Left lung (tissue), 10 donors: ENCODE results near the gene EPB41L2. TPM values are rescaled to one million over a fixed set of nuclear protein-coding genes. Genes with fewer than 3 reads are reported as not detected.
A peak's percentile ranks its signal among the peaks of the same experiment; 100 is the strongest.

ENCODE experiments used
- ATAC-seq: fragments of 200-7000 bp; cut with Tn5 transposase; one replicate; pipeline ENCODE4 v1.9.1; 2020; ENCODE audit warnings: moderate library complexity
- DNase-seq, 4 donors: peaks; one replicate each; pipeline ENCODE4 v3.0.0-alpha.2; 2013 to 2020
- H3K27ac ChIP-seq, 2 donors: fragments of 200-600 bp; sonication (generic) in 1 of 2; one replicate each; pipeline versions ENCODE4 v1.5.0 to v1.8.0; 2020 to 2021
- H3K27me3 ChIP-seq, 2 donors: fragments of 200-600 bp; sonication (generic) in 1 of 2; one replicate each; pipeline versions ENCODE4 v1.5.0 to v1.8.0; 2020 to 2021
- H3K36me3 ChIP-seq, 2 donors: fragments of 200-600 bp; sonication (generic) in 1 of 2; one replicate each; pipeline versions ENCODE4 v1.5.0 to v1.8.0; 2020 to 2021
- H3K4me1 ChIP-seq, 2 donors: fragments of 200-600 bp; one replicate each; pipeline ENCODE4 v1.8.0; 2021
- H3K4me3 ChIP-seq, 2 donors: fragments of 200-600 bp; sonication (generic) in 1 of 2; one replicate each; pipeline versions ENCODE4 v1.5.0 to v1.8.0; 2020 to 2021; ENCODE audit warnings: mild to moderate bottlenecking in 1 of 2
- H3K9me3 ChIP-seq, 2 donors: fragments of 200-600 bp; sonication (generic) in 1 of 2; one replicate each; pipeline versions ENCODE4 v1.5.0 to v1.8.0; 2020 to 2021
- intact Hi-C, 2 donors: fragments of 100-400 bp; cut with DNase I; formaldehyde crosslinking; loops; one replicate each; pipeline versions ENCODE4 v1.11.2 to v1.14.2; 2022
- polyA plus RNA-seq, 6 donors: library from polyadenylated mRNA; unstranded; fragments of 120-200 nt; gene quantifications; one replicate each; pipeline ENCODE4 v1.2.1, GENCODE V29; 2013; ENCODE audit not compliant: insufficient read length in 6 of 6
- total RNA-seq, 2 donors: library from RNA; stranded (reverse); fragmentation: NEBNext Ultra II Directional; extraction: Animal tissue kit (Norgen Biotek cat#: 25700); gene quantifications; one replicate each; pipeline ENCODE4 v1.2.1, GENCODE V29; 2021
- TF ChIP-seq, protein P1 (sequence below), 2 donors: fragments of 200-600 bp; sonication (generic) in 1 of 2; IDR thresholded peaks; one replicate each; pipeline versions ENCODE4 v1.5.0 to v1.8.0; 2021; ENCODE audit warnings: antibody characterized with exemption in 2 of 2
- donor health status: DM: no; HTN: yes; CAD: no.
- donor health status: DM: no; HTN: no; CAD: no.

The EPB41L2 gene
- total and polyA plus RNA-seq, 8 donors = 91.3 to 277 (median 248) TPM

DNA sequence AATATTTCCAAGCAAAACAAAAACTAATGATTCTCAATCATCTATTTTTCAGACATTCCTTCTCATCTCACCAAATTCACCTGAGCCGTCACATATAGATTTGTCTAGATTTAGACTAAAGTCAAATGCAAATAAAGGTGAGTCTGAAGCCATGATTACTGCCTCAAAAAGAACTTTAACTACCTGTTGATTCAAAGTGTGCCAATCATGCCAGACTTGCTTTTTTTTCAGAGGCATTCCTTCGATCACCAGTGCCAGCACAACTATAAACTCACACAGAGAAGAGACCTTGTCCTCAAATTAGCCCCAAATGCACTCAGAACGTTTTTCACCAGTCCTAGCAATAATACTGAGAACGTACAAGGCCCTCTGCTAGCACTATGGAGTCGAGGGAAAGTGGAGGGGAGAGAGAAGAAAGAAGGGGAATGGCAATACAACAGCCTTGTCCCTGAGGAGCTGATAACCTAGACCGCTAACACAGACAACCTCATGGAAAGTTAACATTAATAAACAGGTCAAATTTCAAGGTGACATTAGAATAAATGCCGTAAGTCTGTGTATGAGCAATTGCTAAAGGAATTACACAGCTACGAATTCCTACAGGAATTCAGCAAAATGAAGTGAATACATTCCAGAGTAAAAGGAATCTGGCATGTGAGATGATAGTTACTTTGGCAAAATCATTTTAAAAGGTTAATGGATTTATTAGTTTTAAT is 60.9 kb downstream of the EPB41L2 start:
- intact Hi-C loops = no loop called here

GRCh38 chr6:131001111-131001736 is 61.8 kb downstream of the EPB41L2 start:
- H3K27me3 ChIP-seq = no peaks in the 10 kb centered on the region
- ATAC-seq = no peak
- no peak overlapping the region for H3K4me3 ChIP-seq
- DNase-seq = no peak
- H3K9me3 ChIP-seq = no peaks in the 10 kb centered on the region
- peaks cover 8 to 11% of the 10 kb centered on the region in 2 donors for H3K4me1 ChIP-seq
- intact Hi-C loops = no loop called here
- no peaks in the 10 kb centered on the region for H3K36me3 ChIP-seq
- TF ChIP-seq, protein P1, sequence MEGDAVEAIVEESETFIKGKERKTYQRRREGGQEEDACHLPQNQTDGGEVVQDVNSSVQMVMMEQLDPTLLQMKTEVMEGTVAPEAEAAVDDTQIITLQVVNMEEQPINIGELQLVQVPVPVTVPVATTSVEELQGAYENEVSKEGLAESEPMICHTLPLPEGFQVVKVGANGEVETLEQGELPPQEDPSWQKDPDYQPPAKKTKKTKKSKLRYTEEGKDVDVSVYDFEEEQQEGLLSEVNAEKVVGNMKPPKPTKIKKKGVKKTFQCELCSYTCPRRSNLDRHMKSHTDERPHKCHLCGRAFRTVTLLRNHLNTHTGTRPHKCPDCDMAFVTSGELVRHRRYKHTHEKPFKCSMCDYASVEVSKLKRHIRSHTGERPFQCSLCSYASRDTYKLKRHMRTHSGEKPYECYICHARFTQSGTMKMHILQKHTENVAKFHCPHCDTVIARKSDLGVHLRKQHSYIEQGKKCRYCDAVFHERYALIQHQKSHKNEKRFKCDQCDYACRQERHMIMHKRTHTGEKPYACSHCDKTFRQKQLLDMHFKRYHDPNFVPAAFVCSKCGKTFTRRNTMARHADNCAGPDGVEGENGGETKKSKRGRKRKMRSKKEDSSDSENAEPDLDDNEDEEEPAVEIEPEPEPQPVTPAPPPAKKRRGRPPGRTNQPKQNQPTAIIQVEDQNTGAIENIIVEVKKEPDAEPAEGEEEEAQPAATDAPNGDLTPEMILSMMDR (IDR thresholded peaks at IDR 0.05) = no peak
- peak overlapping the region in 1 of 2 donors; percentile 18 for H3K27ac ChIP-seq

More for the DNA sequence above, 60.9 kb downstream of the EPB41L2 start:
- no peak overlapping the region for H3K4me3 ChIP-seq
- H3K27me3 ChIP-seq = no peaks in the 10 kb centered on the region
- H3K36me3 ChIP-seq = no peaks in the 10 kb centered on the region
- no peak overlapping the region for H3K27ac ChIP-seq
- TF ChIP-seq, protein P1 (IDR thresholded peaks at IDR 0.05) = no peak
- DNase-seq (no peak), ATAC-seq (no peak)
- peaks cover 4 to 8% of the 10 kb centered on the region in 2 donors for H3K4me1 ChIP-seq
- H3K9me3 ChIP-seq = peaks cover 0 to 6% of the 10 kb centered on the region in 2 donors

DNA sequence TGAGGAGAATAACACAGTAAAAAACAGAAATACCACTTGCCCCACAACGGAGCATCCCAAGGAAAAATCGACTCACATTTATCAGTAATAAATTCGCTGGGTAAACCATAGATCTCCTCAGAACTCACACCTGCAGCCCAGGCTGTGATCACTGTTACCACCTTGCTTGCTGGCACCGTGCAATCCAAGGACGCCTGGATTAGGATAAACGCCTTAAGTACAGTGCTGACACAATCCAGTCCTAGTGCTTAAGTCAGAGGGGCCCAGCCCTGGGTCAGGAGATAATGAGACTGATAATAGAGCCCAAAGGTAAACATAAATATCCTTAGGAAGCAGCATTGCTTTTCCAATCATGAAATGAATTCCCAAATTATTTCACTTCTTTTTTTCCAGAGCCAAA is 62.5 kb downstream of the EPB41L2 start:
- Histone ChIP-seq H3K27me3 (no peaks in the 10 kb centered on the region), H3K27ac (peak overlapping the region in 1 of 2 donors; percentile 18), H3K4me3 (no peak overlapping the region), H3K4me1 (peaks cover 8 to 11% of the 10 kb centered on the region in 2 donors), H3K9me3 (no peaks in the 10 kb centered on the region), H3K36me3 (no peaks in the 10 kb centered on the region)
- intact Hi-C loops = no loop called here
- no peak for DNase-seq
- TF ChIP-seq, protein P1 (IDR thresholded peaks at IDR 0.05) = no peak
- no peak for ATAC-seq

DNA sequence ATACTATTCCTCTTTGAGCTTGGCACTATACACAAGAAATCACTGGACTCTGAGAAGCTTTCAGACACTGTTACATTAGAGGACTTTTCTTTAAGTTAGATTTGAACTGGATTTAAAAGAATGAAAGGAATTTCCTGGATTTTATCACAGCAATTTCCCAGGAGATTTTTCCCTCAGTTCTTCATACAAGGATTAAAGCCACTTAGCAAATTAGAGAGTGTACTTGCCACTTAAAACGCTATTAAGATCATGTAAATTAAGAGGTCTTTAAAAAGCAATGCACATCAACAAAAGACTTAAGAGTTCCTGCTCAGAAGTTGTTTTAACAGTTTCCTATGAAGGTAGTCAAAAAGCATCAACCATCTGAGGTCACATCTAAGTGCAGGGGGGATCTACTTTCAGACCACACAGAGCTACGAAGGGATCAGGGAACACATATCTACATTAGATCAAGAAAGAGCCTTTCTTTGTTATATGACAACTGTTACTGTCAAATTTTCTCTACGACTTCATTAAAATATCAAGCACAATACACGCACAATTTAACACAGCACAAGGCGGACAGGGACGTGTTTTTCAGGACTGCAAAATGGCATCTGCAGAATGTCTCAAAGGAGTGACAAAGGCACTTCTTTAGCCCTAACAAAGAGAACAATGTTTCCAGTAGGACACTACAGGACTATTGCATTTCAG is 65.8 kb downstream of the EPB41L2 start:
- Histone ChIP-seq H3K27me3 (no peaks in the 10 kb centered on the region), H3K4me1 (peaks cover under 1 to 11% of the 10 kb centered on the region in 2 donors), H3K4me3 (no peak overlapping the region), H3K36me3 (no peaks in the 10 kb centered on the region), H3K27ac (no peak overlapping the region), H3K9me3 (no peaks in the 10 kb centered on the region)
- intact Hi-C loops = no loop called here
- ATAC-seq = no peak
- no peak for DNase-seq
- TF ChIP-seq, protein P1 (IDR thresholded peaks at IDR 0.05) = no peak

DNA sequence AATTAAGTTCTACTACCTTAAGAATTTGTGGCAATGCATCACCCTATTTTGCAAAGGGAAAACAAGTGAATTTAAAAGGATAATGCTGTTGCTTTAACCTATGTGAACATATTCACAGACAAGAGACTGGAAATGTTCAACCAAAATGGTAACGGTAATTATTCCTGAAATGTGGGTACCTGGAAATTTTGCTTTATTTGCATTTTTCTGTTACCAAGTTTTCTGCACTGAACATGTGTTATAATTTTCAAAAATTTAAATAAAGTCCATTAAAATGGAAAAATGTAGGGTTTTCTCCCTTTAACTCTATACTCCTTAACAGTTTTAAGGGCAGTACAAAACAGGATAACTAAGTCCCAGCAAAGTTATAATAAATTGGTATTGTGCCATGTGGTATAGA is 66.4 kb downstream of the EPB41L2 start:
- H3K4me3 ChIP-seq = no peak overlapping the region
- intact Hi-C loops = no loop called here
- no peak overlapping the region for H3K27ac ChIP-seq
- H3K4me1 ChIP-seq = peaks cover 0 to 11% of the 10 kb centered on the region in 2 donors
- DNase-seq = no peak
- no peaks in the 10 kb centered on the region for H3K27me3 ChIP-seq
- no peak for ATAC-seq
- no peaks in the 10 kb centered on the region for H3K36me3 ChIP-seq
- TF ChIP-seq, protein P1 (IDR thresholded peaks at IDR 0.05) = no peak
- H3K9me3 ChIP-seq = no peaks in the 10 kb centered on the region
